ENCODE results near the gene C1QC.

The C1QC gene
- total RNA-seq, result 0 reads per million in 9 experiments

- Mint-ChIP-seq H3K36me3 (ENCODE audit: insufficient read depth) (no peaks in the 10 kb centered on the region), H3K4me3 (no peak within 1 kb of the TSS), H3K27ac (no peak within 1 kb of the TSS), H3K9me3 (no peaks in the 10 kb centered on the region), H3K4me1 (ENCODE audit: low read depth in 2 of 2) (no peaks in the 10 kb centered on the region), H3K27me3 (peaks cover 20 to 76% of the 10 kb centered on the region in 2 donors)
- ATAC-seq (replicated peaks) (no peak), DNase-seq (no peak)
Observed at GRCh38 chr1:22643381-22643780, at the start of gene C1QC. Gene C1QC (plus strand): TSS chr1:22643633. CDS start chr1:22644024, 391 bp downstream.

DNA sequence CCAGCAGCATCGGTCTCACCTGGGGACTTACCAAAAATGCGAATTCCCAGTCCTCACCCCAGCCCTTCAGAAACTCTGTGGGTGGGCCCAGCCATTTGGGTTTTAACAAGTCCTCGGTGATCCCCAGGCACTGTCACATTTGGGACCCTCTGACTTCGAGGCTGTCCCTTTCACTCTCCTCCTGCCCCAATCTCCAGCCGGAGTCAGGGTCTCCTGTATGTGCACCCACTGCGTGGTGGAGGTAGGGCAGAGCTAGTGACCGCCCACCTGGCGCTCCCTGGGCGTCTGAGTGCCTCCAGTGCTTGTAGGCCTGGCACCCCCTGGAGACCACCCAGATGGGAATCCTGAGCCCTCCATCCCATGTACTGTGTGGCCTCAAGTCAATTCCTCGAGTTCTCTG lies 49.0 kb upstream of the C1QC start:
- DNase-seq, result no peak
- Mint-ChIP-seq H3K27ac (no peak overlapping the region), H3K9me3 (no peaks in the 10 kb centered on the region), H3K27me3 (peaks cover 50 to 91% of the 10 kb centered on the region in 2 donors), H3K4me1 (ENCODE audit: low read depth in 2 of 2) (no peaks in the 10 kb centered on the region), H3K36me3 (ENCODE audit: insufficient read depth) (no peaks in the 10 kb centered on the region), H3K4me3 (no peak overlapping the region)
- ATAC-seq (replicated peaks), result no peak

DNA sequence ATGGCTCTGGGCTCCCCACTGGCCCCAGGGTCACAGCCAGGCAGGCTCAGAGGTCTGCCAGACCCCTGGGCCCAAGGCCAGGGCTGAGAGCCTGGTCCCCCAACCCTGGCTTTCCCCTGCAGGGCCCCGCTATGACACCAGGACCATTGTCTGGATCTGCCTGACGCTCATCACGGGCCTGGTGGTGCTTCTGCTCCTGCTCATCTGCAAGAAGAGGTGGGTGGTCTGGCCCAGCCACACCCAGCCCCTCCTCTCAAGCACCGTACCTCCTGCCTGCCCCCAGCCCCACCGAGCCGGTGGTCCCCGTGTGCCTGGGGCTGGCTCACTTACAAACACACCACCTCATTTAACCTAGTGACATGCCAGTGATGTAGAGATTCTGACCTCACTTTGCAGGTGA lies 48.3 kb upstream of the C1QC start:
- no peak for ATAC-seq (replicated peaks)
- H3K27me3 Mint-ChIP-seq, result peaks cover 44 to 86% of the 10 kb centered on the region in 2 donors
- H3K9me3 Mint-ChIP-seq, result no peaks in the 10 kb centered on the region

DNA sequence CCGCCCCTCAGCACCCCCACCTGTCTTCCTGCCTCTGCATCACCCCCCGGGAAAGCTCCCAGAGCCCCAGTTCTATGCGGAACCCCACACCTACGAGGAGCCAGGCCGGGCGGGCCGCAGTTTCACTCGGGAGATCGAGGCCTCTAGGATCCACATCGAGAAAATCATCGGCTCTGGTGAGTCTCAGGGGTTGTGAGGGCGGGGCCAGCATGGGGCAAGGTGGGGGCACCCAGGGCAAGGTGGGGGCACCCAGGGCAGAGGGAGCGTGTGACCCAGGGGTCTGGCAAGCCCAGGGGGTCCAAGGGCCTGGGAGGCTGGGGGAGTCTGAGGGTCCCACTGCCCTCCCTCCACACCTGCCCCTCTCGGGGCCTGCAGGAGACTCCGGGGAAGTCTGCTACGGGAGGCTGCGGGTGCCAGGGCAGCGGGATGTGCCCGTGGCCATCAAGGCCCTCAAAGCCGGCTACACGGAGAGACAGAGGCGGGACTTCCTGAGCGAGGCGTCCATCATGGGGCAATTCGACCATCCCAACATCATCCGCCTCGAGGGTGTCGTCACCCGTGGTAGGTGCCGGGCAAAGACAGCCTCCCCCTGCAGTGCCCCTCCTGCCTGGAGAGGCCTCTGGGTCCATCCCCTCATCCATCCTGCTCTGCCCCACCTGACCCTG lies 46.0 kb upstream of the C1QC start:
- ATAC-seq (replicated peaks), result no peak
- Mint-ChIP-seq H3K4me3 (no peak overlapping the region), H3K36me3 (ENCODE audit: insufficient read depth) (no peaks in the 10 kb centered on the region)

More for the DNA sequence above, 48.3 kb upstream of the C1QC start:
- Mint-ChIP-seq H3K36me3 (ENCODE audit: insufficient read depth) (no peaks in the 10 kb centered on the region), H3K27ac (no peak overlapping the region), H3K4me1 (ENCODE audit: low read depth in 2 of 2) (no peaks in the 10 kb centered on the region), H3K4me3 (no peak overlapping the region)
- no peak for DNase-seq

DNA sequence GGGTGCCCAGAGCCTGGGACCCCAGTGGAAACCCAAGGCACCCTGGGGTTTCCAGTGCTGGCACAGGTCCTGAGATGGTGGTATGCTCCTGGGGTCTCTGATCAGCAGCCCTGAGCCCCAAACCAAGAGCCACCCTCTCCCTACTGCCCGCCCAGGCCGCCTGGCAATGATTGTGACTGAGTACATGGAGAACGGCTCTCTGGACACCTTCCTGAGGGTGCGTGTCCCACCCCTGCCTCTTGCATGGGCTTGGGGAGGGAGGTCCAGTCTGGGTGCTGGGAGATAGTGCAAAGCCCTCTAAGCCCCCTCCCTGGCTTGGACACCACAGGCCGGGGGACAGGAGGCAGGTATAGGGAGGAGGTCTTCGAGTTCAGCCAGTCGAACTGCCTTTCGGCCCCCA lies 45.4 kb upstream of the C1QC start:
- ATAC-seq (replicated peaks) (no peak), DNase-seq (no peak)
- H3K9me3 Mint-ChIP-seq, result no peaks in the 10 kb centered on the region
- no peaks in the 10 kb centered on the region for H3K36me3 Mint-ChIP-seq (ENCODE audit: insufficient read depth)
- H3K4me3 Mint-ChIP-seq, result no peak overlapping the region
- H3K27ac Mint-ChIP-seq, result no peak overlapping the region
- H3K4me1 Mint-ChIP-seq (ENCODE audit: low read depth in 2 of 2), result no peaks in the 10 kb centered on the region
- H3K27me3 Mint-ChIP-seq, result peaks cover 21 to 80% of the 10 kb centered on the region in 2 donors

More for the DNA sequence above, 46.0 kb upstream of the C1QC start:
- Mint-ChIP-seq H3K27ac (no peak overlapping the region), H3K9me3 (no peaks in the 10 kb centered on the region), H3K27me3 (peaks cover 24 to 80% of the 10 kb centered on the region in 2 donors), H3K4me1 (ENCODE audit: low read depth in 2 of 2) (no peaks in the 10 kb centered on the region)
- no peak for DNase-seq

- Mint-ChIP-seq H3K27ac (no peak overlapping the region), H3K4me1 (ENCODE audit: low read depth in 2 of 2) (no peaks in the 10 kb centered on the region), H3K27me3 (peaks cover 23 to 84% of the 10 kb centered on the region in 2 donors), H3K9me3 (no peaks in the 10 kb centered on the region), H3K36me3 (ENCODE audit: insufficient read depth) (no peaks in the 10 kb centered on the region), H3K4me3 (no peak overlapping the region)
- ATAC-seq (replicated peaks) (no peak), DNase-seq (no peak)
Observed at GRCh38 chr1:22598736-22599135, 44.7 kb upstream of the C1QC start.

GRCh38 chr1:22600071-22600816 lies 43.2 kb upstream of the C1QC start:
- H3K27me3 Mint-ChIP-seq, result peaks cover 37 to 86% of the 10 kb centered on the region in 2 donors
- no peaks in the 10 kb centered on the region for H3K36me3 Mint-ChIP-seq (ENCODE audit: insufficient read depth)
- no peak overlapping the region for H3K27ac Mint-ChIP-seq
- no peak for DNase-seq
- no peak for ATAC-seq (replicated peaks)
- H3K4me3 Mint-ChIP-seq, result no peak overlapping the region
- no peaks in the 10 kb centered on the region for H3K9me3 Mint-ChIP-seq
- no peaks in the 10 kb centered on the region for H3K4me1 Mint-ChIP-seq (ENCODE audit: low read depth in 2 of 2)

GRCh38 chr1:22600817-22601605 lies 42.4 kb upstream of the C1QC start:
- no peaks in the 10 kb centered on the region for H3K4me1 Mint-ChIP-seq (ENCODE audit: low read depth in 2 of 2)
- no peaks in the 10 kb centered on the region for H3K9me3 Mint-ChIP-seq
- H3K27ac Mint-ChIP-seq, result no peak overlapping the region
- no peak overlapping the region for H3K4me3 Mint-ChIP-seq
- DNase-seq, result no peak
- H3K36me3 Mint-ChIP-seq (ENCODE audit: insufficient read depth), result no peaks in the 10 kb centered on the region
- peaks cover 37 to 84% of the 10 kb centered on the region in 2 donors for H3K27me3 Mint-ChIP-seq
- no peak for ATAC-seq (replicated peaks)

DNA sequence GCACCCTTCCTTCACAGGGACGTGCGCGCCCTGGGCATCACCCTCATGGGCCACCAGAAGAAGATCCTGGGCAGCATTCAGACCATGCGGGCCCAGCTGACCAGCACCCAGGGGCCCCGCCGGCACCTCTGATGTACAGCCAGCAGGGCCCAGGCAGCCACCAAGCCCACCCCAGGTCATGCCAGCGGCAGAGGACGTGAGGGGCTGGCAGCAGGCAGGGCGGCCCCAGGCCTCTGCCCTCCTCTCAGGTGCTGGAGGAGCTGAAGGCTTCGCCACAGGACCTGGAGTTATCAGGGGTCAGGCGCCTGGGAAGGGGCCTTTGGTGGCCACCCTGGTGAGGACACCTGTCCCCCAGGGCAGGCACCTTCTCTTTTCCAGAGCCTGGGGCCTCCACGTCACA lies 41.8 kb upstream of the C1QC start:
- no peak for DNase-seq
- Mint-ChIP-seq H3K36me3 (ENCODE audit: insufficient read depth) (no peaks in the 10 kb centered on the region), H3K27me3 (peaks cover 37 to 83% of the 10 kb centered on the region in 2 donors), H3K4me1 (ENCODE audit: low read depth in 2 of 2) (no peaks in the 10 kb centered on the region), H3K9me3 (no peaks in the 10 kb centered on the region), H3K27ac (no peak overlapping the region), H3K4me3 (no peak overlapping the region)
- no peak for ATAC-seq (replicated peaks)

DNA sequence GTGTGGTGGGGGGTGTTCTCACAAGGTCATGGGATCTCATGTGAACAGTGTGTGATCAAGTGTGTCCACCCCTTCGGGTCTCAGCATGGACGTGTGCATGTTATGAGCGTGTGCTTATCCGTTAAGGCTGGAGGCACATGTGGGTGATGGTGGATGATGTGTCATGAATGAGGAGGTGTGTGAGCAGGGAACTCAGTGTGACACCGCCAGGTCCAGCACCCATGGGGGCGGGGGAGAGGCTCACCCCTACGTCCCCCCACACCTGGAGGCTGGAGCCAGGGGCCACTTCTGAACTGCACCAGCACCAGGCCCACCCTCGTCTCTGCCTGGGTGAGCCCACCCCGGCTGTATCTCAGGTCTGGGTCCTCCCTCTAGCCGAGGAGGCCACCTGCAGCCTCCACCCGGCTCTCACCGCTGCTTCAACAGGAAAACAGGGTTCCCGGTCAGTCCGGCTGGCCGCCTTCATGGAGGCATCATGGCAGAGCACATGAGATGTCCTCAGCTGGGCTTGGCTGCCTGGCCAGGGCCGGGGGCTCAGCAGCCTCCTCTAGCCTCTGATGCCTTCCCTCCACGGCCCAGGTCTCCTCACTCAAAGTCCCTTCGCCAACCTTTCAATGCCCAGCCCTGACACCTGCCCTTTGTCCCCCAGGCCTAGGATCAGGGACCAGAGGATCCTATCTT lies 41.2 kb upstream of the C1QC start:
- H3K27ac Mint-ChIP-seq, result no peak overlapping the region
- H3K4me3 Mint-ChIP-seq, result no peak overlapping the region
- H3K36me3 Mint-ChIP-seq (ENCODE audit: insufficient read depth), result no peaks in the 10 kb centered on the region
- H3K9me3 Mint-ChIP-seq, result no peaks in the 10 kb centered on the region
- ATAC-seq (replicated peaks), result no peak
- H3K27me3 Mint-ChIP-seq, result peaks cover 33 to 79% of the 10 kb centered on the region in 2 donors
- no peaks in the 10 kb centered on the region for H3K4me1 Mint-ChIP-seq (ENCODE audit: low read depth in 2 of 2)
- no peak for DNase-seq

- no peak overlapping the region for H3K4me3 Mint-ChIP-seq
- H3K4me1 Mint-ChIP-seq (ENCODE audit: low read depth in 2 of 2), result no peaks in the 10 kb centered on the region
- no peaks in the 10 kb centered on the region for H3K9me3 Mint-ChIP-seq
- H3K27ac Mint-ChIP-seq, result no peak overlapping the region
- ATAC-seq (replicated peaks), result no peak
- H3K27me3 Mint-ChIP-seq, result peaks cover 57 to 87% of the 10 kb centered on the region in 2 donors
- no peaks in the 10 kb centered on the region for H3K36me3 Mint-ChIP-seq (ENCODE audit: insufficient read depth)
- no peak for DNase-seq
Observed at GRCh38 chr1:22606161-22606560, 37.3 kb upstream of the C1QC start.

GRCh38 chr1:22607154-22607553 lies 36.3 kb upstream of the C1QC start:
- ATAC-seq (replicated peaks) (no peak), DNase-seq (no peak)
- Mint-ChIP-seq H3K9me3 (no peaks in the 10 kb centered on the region), H3K27ac (no peak overlapping the region), H3K36me3 (ENCODE audit: insufficient read depth) (no peaks in the 10 kb centered on the region), H3K4me3 (no peak overlapping the region), H3K27me3 (peaks cover 66 to 91% of the 10 kb centered on the region in 2 donors), H3K4me1 (ENCODE audit: low read depth in 2 of 2) (no peaks in the 10 kb centered on the region)

DNA sequence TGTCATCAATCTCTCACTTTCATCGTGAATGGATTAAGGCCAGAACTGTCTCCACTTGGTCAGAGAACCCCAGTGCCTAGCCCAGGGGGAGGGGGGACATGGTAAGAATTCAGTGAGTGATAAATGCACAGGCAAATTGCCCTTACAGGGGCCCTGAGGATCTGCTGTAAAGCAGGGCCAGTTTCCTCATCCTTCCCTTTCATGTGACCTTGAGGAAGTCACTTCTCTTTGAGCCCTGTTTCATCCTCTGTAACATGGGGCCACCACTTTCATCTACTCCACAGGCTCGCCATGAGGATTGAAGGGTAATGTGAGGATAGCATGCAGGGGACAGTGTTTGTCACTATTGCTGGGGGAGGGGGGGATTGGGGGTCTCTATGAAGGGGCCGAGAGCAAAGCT lies 35.1 kb upstream of the C1QC start:
- Mint-ChIP-seq H3K4me1 (ENCODE audit: low read depth in 2 of 2) (no peaks in the 10 kb centered on the region), H3K27ac (no peak overlapping the region), H3K4me3 (no peak overlapping the region), H3K36me3 (ENCODE audit: insufficient read depth) (no peaks in the 10 kb centered on the region), H3K27me3 (peaks cover 64 to 87% of the 10 kb centered on the region in 2 donors), H3K9me3 (no peaks in the 10 kb centered on the region)
- ATAC-seq (replicated peaks) (no peak), DNase-seq (no peak)
